HEK293 (cell line): Measurements from ENCODE around the gene UGT1A1.

ENCODE experiments used
- CTCF ChIA-PET: fragments of 350-600 bp; formaldehyde crosslinking; extraction: SDS; loops from one replicate; lab custom pipeline; 2021; ENCODE audit warnings: antibody characterized with exemption; lab: Yijun Ruan, JAX
- POLR2A ChIA-PET: fragments of 300-600 bp; formaldehyde crosslinking; extraction: SDS; loops from one replicate; lab custom pipeline; 2020; ENCODE audit warnings: antibody characterized with exemption, inconsistent platforms; lab: Yijun Ruan, JAX
- H3K27ac ChIP-seq: fragments of 200-500 bp; sonication (Bioruptor generic); 2 replicates; pipeline ENCODE4 v1.5.1; 2014; ENCODE audit warnings: low read depth, low read length, control low read depth, inconsistent platforms; ENCODE audit errors: extremely low read depth
- H3K36me3 ChIP-seq, 2 experiments: fragments of 200-500 bp in 1 of 2; sonication (Bioruptor generic) in 1 of 2; 1 replicate in 1 of 2; 2 replicates in 1 of 2; pipeline ENCODE4 v1.5.1; 2014 to 2017; ENCODE audit warnings: inconsistent platforms in 2 of 2, low read length in 2 of 2; ENCODE audit not compliant: control insufficient read depth in 2 of 2, insufficient read depth in 1 of 2
- H3K4me1 ChIP-seq: fragments of 200-500 bp; sonication (Bioruptor generic); 2 replicates; pipeline ENCODE4 v1.5.1; 2014; ENCODE audit warnings: mild to moderate bottlenecking, low read length, inconsistent platforms; ENCODE audit not compliant: control insufficient read depth, insufficient read depth
- H3K4me3 ChIP-seq: 2 replicates; pipeline ENCODE4 v1.5.1; 2011; ENCODE audit warnings: low read depth, mild to moderate bottlenecking, control low read depth, low read length, moderate library complexity
- H3K9me3 ChIP-seq: fragments of 200-500 bp; sonication (Bioruptor generic); 2 replicates; pipeline ENCODE4 v1.5.1; 2014; ENCODE audit warnings: low read depth, low read length, inconsistent platforms; ENCODE audit not compliant: control insufficient read depth, insufficient read depth
- GLIS2 ChIP-seq: fragments of 450-650 bp; formaldehyde crosslinking; IDR thresholded peaks from 2 replicates; pipeline ENCODE4 v1.5.1; 2016; ENCODE audit warnings: missing biosample characterization, missing genetic modification characterization
- HOXC10 ChIP-seq: sonication (generic); formaldehyde crosslinking; IDR thresholded peaks from 2 replicates; pipeline ENCODE4 v1.8.1; 2023; ENCODE audit warnings: mild to moderate bottlenecking, missing genetic modification reagents
- MEIS1 ChIP-seq: sonication (generic); formaldehyde crosslinking; IDR thresholded peaks from 2 replicates; pipeline ENCODE4 v1.8.1; 2022; ENCODE audit warnings: missing genetic modification reagents, mild to moderate bottlenecking, borderline replicate concordance
- OSR2 ChIP-seq: fragments of 450-650 bp; formaldehyde crosslinking; IDR thresholded peaks from 2 replicates; pipeline ENCODE4 v1.5.1; 2016; ENCODE audit warnings: missing biosample characterization, missing genetic modification characterization
- OVOL3 ChIP-seq: fragments of 450-650 bp; formaldehyde crosslinking; IDR thresholded peaks from 2 replicates; pipeline ENCODE4 v1.5.1; 2016; ENCODE audit warnings: missing biosample characterization, missing genetic modification characterization
- PRDM10 ChIP-seq: fragments of 450-650 bp; formaldehyde crosslinking; IDR thresholded peaks from 2 replicates; pipeline ENCODE4 v1.5.1; 2016; ENCODE audit warnings: missing biosample characterization, missing genetic modification characterization
- ZNF175 ChIP-seq: fragments of 450-650 bp; formaldehyde crosslinking; IDR thresholded peaks from 2 replicates; pipeline ENCODE4 v1.5.1; 2016; ENCODE audit warnings: missing biosample characterization, missing genetic modification characterization
- ZNF184 ChIP-seq: fragments of 450-650 bp; IDR thresholded peaks from 2 replicates; pipeline ENCODE4 v1.5.1; 2018; ENCODE audit warnings: missing biosample characterization, mild to moderate bottlenecking, missing genetic modification characterization
- ZNF24 ChIP-seq: fragments of 450-650 bp; formaldehyde crosslinking; IDR thresholded peaks from 2 replicates; pipeline ENCODE4 v1.5.1; 2016; ENCODE audit warnings: missing biosample characterization, missing genetic modification characterization
- ZNF280C ChIP-seq: fragments of 450-650 bp; formaldehyde crosslinking; IDR thresholded peaks from 2 replicates; pipeline ENCODE4 v1.5.1; 2016; ENCODE audit warnings: missing biosample characterization, missing genetic modification characterization
- ZNF280D ChIP-seq: fragments of 450-650 bp; formaldehyde crosslinking; IDR thresholded peaks from 2 replicates; pipeline ENCODE4 v1.5.1; 2016; ENCODE audit warnings: missing biosample characterization, missing genetic modification characterization
- ZNF449 ChIP-seq: fragments of 450-650 bp; formaldehyde crosslinking; IDR thresholded peaks from 2 replicates; pipeline ENCODE4 v1.5.1; 2017; ENCODE audit warnings: missing biosample characterization, mild to moderate bottlenecking, missing genetic modification characterization, moderate library complexity
- ZNF514 ChIP-seq: fragments of 450-650 bp; formaldehyde crosslinking; IDR thresholded peaks from 2 replicates; pipeline ENCODE4 v1.5.1; 2016; ENCODE audit warnings: missing biosample characterization, missing genetic modification characterization
- ZNF596 ChIP-seq: fragments of 450-650 bp; IDR thresholded peaks from 2 replicates; pipeline ENCODE4 v1.5.0; 2018; ENCODE audit warnings: missing biosample characterization, mild to moderate bottlenecking, missing genetic modification characterization, moderate library complexity
- ZNF600 ChIP-seq: fragments of 450-650 bp; formaldehyde crosslinking; IDR thresholded peaks from 2 replicates; pipeline ENCODE4 v1.5.1; 2016; ENCODE audit warnings: missing biosample characterization, missing genetic modification characterization
- ZNF658 ChIP-seq: fragments of 450-650 bp; formaldehyde crosslinking; IDR thresholded peaks from 2 replicates; pipeline ENCODE4; 2016; ENCODE audit warnings: missing biosample characterization, missing genetic modification characterization
- ZNF701 ChIP-seq: fragments of 450-650 bp; formaldehyde crosslinking; IDR thresholded peaks from 2 replicates; pipeline ENCODE4 v1.5.1; 2016; ENCODE audit warnings: missing biosample characterization, missing genetic modification characterization
- ZNF830 ChIP-seq: fragments of 450-650 bp; IDR thresholded peaks from 2 replicates; pipeline ENCODE4 v1.5.0; 2018; ENCODE audit warnings: missing biosample characterization, missing genetic modification characterization, low read depth, mild to moderate bottlenecking, moderate library complexity
- ZSCAN18 ChIP-seq: fragments of 450-650 bp; formaldehyde crosslinking; IDR thresholded peaks from 2 replicates; pipeline ENCODE4 v1.5.1; 2016; ENCODE audit warnings: missing biosample characterization, missing genetic modification characterization
- TF ChIP-seq, protein P1 (sequence below): fragments of 450-650 bp; formaldehyde crosslinking; IDR thresholded peaks from 2 replicates; pipeline ENCODE4 v1.5.1; 2016; ENCODE audit warnings: missing biosample characterization, missing genetic modification characterization

The UGT1A1 gene

DNA sequence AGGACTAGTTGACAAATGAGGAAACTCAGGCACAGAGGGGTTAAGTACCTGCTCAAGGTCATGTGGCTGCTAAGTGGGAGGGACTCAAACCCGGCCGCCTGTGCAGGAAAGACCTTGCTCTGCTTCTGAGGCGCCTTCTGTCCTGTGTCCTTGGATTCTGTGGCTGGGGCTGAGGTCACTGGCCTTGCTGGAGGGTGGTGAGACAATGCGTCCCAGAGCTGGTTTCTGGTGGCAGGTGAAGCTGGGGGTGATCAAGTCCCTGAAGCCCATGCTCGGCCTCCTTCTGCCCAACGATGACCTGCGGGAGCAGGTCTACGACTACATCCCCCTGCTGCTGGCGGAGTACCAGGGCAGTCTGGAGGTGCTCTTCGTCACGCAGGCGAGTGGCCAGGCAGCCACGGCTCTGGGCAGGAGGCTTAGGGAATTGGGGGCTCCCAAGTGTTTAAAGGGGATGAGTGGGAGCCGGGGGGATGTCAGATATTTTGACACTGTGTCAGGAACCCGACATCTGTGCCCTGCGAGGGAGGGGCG lies 34.1 kb downstream of the UGT1A1 start (continued):
- TF ChIP-seq ZNF514 (tag by site-specific recombination) (no peak), ZNF280D (no peak), ZNF701 (tag by site-specific recombination) (no peak), OVOL3 (tag by site-specific recombination) (no peak), GLIS2 (tag by site-specific recombination) (no peak)

DNA sequence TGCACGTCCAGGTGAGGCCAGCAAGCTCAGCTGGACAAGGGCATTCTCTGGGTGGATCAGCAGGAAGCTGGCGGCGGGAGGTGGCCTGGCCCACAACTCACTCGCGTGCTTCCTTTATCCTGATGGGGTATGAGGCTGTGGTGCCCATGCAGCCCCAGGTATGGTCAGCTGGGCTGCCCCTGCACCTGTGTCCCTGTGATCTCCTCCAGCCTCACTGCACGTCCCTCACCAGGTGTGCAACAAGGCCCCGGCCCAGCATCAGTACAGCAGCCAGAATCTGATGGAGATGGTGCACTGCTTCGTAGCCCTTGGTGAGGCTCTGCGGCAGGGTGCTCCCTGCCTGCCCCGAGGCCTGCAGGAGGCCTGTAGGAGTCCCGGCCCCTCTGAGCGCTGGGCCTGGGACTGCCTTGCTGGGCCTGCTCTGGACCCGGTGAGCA lies 35.7 kb downstream of the UGT1A1 start:
- Histone ChIP-seq H3K9me3 (no peaks in the 10 kb centered on the region), H3K36me3 (no peaks in the 10 kb centered on the region), H3K4me1 (no peaks in the 10 kb centered on the region), H3K27ac (no peak overlapping the region), H3K4me3 (no peak overlapping the region)
- no peak for TF ChIP-seq ZNF175
- no peak for TF ChIP-seq OSR2 (tag by site-specific recombination)
- POLR2A ChIA-PET, result no interaction called here
- CTCF ChIA-PET, result no interaction called here

- Histone ChIP-seq H3K9me3 (no peaks in the 10 kb centered on the region), H3K27ac (no peak overlapping the region), H3K36me3 (no peaks in the 10 kb centered on the region), H3K4me1 (no peaks in the 10 kb centered on the region), H3K4me3 (no peak overlapping the region)
- ChIA-PET CTCF (interaction anchor here (1.2 kb wide), 1 partner anchor 11 kb away, joined by 3 read pairs; no protein-coding TSS in a partner anchor), POLR2A (no interaction called here)
- TF ChIP-seq MEIS1 (CRISPR knock-in tag) (no peak), ZNF596 (tag by site-specific recombination) (no peak), ZNF24 (no peak), HOXC10 (no peak), ZSCAN18 (tag by site-specific recombination) (no peak), PRDM10 (no peak), ZNF449 (tag by site-specific recombination) (no peak), ZNF830 (no peak), ZNF658 (tag by site-specific recombination) (no peak), ZNF600 (tag by site-specific recombination) (no peak), ZNF280C (no peak), GLIS2 (tag by site-specific recombination) (no peak), ZNF184 (tag by site-specific recombination) (no peak)
- TF ChIP-seq, protein P1, sequence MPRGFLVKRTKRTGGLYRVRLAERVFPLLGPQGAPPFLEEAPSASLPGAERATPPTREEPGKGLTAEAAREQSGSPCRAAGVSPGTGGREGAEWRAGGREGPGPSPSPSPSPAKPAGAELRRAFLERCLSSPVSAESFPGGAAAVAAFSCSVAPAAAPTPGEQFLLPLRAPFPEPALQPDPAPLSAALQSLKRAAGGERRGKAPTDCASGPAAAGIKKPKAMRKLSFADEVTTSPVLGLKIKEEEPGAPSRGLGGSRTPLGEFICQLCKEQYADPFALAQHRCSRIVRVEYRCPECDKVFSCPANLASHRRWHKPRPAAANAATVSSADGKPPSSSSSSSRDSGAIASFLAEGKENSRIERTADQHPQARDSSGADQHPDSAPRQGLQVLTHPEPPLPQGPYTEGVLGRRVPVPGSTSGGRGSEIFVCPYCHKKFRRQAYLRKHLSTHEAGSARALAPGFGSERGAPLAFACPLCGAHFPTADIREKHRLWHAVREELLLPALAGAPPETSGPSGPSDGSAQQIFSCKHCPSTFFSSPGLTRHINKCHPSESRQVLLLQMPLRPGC (tag by site-specific recombination), result no peak
Observed at GRCh38 chr2:233796254-233796653, 36.2 kb downstream of the UGT1A1 start.
